NT2/D1 (cell line): ENCODE data around the gene KIAA0513.

Source experiments
- SUZ12 ChIP-seq: IDR thresholded peaks from 2 replicates; pipeline ENCODE4 v1.6.1; 2011; ENCODE audit not compliant: insufficient read length, insufficient read depth; ENCODE audit errors: extremely low read depth
- YY1 ChIP-seq: IDR thresholded peaks from 2 replicates; pipeline ENCODE4 v1.6.1; 2011; ENCODE audit not compliant: insufficient read length, insufficient read depth
- ZNF274 ChIP-seq: IDR thresholded peaks from 2 replicates; pipeline ENCODE4 v1.6.1; 2011; ENCODE audit warnings: mild to moderate bottlenecking, low read depth, low read length

DNA sequence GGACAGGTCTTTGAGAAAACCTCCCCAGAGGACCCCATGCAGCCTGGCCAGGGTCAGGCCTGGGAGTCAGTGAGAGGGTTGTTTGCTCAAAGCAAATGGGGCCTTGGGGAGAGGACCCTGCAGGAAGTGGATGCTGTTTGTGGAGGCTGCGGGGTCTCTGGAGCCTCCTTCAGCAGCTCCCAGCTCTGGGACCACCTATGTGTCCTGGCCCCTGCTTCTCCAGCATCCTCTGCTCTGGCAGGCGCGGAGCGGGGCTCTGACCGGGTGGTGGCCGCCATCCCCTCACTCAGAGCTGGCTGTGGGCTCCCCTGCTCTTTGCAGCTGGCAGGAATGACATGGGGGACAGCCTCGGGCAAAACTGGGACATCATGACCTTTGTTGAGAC lies 114.5 kb downstream of the KIAA0513 start:
- no peak for TF ChIP-seq YY1
- no peak for TF ChIP-seq ZNF274
- no peak for TF ChIP-seq SUZ12
